Measurements from ENCODE around the gene CPD. TPM values are rescaled to one million over a fixed set of nuclear protein-coding genes. Genes with fewer than 3 reads are reported as not detected.

CPD gene
- total RNA-seq, 4 donors from 2014 or later: 38.5 to 112 (median 60.3) TPM

DNA sequence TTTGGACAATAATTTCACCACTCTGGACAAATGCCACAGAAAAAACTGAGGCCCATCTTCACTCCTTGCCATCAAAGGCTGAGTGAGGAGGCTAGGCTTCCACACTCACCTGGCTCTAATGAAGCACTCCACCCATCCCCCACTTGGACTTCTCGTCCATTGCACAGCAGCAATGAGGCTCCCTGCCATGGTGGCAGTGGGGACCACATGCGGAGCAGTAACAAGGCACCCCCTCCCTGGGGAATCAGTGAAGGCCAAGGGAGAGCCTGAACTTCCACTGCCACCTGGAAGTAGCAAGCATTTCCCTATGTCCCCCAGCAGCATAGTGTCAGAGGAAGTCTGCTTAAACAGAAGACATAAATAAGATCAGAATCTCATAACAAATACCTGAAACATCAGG, 96.5 kb downstream of the CPD start:
- no peak overlapping the region for H3K4me3 ChIP-seq
- no peaks in the 10 kb centered on the region for H3K27me3 ChIP-seq
- H3K27ac ChIP-seq: no peak overlapping the region
- DNase-seq (ENCODE audit: low spot score in 2 of 2): no peak
- no peak for TF ChIP-seq POLR2A (IDR thresholded peaks at IDR 0.05)
- TF ChIP-seq, protein P1, sequence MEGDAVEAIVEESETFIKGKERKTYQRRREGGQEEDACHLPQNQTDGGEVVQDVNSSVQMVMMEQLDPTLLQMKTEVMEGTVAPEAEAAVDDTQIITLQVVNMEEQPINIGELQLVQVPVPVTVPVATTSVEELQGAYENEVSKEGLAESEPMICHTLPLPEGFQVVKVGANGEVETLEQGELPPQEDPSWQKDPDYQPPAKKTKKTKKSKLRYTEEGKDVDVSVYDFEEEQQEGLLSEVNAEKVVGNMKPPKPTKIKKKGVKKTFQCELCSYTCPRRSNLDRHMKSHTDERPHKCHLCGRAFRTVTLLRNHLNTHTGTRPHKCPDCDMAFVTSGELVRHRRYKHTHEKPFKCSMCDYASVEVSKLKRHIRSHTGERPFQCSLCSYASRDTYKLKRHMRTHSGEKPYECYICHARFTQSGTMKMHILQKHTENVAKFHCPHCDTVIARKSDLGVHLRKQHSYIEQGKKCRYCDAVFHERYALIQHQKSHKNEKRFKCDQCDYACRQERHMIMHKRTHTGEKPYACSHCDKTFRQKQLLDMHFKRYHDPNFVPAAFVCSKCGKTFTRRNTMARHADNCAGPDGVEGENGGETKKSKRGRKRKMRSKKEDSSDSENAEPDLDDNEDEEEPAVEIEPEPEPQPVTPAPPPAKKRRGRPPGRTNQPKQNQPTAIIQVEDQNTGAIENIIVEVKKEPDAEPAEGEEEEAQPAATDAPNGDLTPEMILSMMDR (IDR thresholded peaks at IDR 0.05): no peak
- no peak for TF ChIP-seq EP300 (IDR thresholded peaks at IDR 0.05)
- peaks cover 0 to 13% (median 0%) of the 10 kb centered on the region in 3 donors for H3K36me3 ChIP-seq
- peaks cover 0 to 25% (median 16%) of the 10 kb centered on the region in 4 donors for H3K4me1 ChIP-seq
- 85 to 90% methylated on average over 2 of the region's 2 CpGs for WGBS, 2 donors
- no peaks in the 10 kb centered on the region for H3K9me3 ChIP-seq

DNA sequence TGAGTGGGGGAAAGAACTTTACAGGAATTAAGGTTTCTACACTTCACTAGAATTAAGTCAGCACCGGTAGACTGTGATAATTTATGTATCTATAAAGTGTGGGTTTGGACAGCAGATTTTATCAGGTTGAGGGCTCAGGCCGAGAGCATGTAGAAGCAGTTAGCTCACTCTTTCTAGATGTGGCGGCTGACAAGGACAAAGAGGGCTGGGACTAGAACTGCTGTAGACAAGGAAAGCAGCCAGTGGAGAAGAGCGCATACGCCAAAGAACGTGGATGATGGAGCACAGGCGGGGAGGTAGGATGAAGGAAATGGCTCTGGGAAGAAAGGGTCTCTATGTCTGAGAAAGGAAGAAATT, 98.0 kb downstream of the CPD start:
- Histone ChIP-seq H3K4me1 (peaks cover 0 to 29% (median 16%) of the 10 kb centered on the region in 4 donors), H3K36me3 (peaks cover 0 to 28% (median 0%) of the 10 kb centered on the region in 3 donors), H3K27me3 (no peaks in the 10 kb centered on the region), H3K4me3 (peak overlapping the region; percentile 71 to 99 (median 82)), H3K9me3 (no peaks in the 10 kb centered on the region), H3K27ac (peak overlapping the region; percentile 92 to 98 (median 94))
- TF ChIP-seq POLR2A (IDR thresholded peaks at IDR 0.05): no peak
- no peak for TF ChIP-seq EP300 (IDR thresholded peaks at IDR 0.05)
- TF ChIP-seq, protein P1 (IDR thresholded peaks at IDR 0.05): no peak
- DNase-seq (ENCODE audit: low spot score in 2 of 2): no peak
- 17 to 23% methylated on average over 7 of the region's 7 CpGs for WGBS, 2 donors

DNA sequence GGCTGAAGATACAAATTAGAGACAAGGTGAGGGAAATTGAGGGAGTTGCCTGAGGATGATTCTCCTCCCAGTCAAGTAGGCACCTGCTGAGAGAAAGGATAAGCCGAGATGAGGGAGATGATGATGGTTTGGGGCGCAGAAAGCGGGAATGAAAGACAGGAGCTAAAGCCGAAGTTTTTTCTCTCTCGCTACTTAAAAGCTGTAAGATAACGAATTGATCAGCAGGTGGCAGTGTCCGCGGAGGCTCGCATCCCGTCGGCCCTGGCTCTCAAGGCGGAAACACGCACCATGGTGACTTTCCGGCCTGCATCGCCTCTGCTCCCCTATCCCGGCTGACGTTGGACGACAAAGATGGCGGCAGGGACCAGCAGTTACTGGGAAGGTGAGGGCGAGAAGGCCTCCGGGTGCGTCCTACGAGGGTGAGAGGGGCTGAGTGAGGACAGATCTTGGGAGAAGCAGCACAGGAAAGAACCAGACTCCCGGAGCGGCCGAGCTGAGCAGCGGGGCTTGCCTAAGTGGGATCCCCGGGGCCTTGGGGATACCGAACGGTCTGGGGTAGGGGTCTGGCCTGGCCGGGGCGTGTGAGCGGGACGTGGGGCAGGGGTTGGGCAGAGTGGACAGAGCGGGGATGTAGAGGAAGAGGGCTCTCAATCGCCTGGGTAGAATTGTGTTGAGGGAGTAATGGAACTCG, 98.5 kb downstream of the CPD start, which contains the start of gene GOSR1:
Gene GOSR1, plus strand, starts transcription at position 326 of the 691 bp plus-strand sequence. Its CDS starts 26 bp downstream, at position 352.
- Histone ChIP-seq H3K4me1 (peaks cover 0 to 29% (median 16%) of the 10 kb centered on the region in 4 donors), H3K27ac (peak within 1 kb of the TSS; percentile 92 to 98 (median 94)), H3K4me3 (peak within 1 kb of the TSS; percentile 71 to 99 (median 82)), H3K27me3 (no peaks in the 10 kb centered on the region), H3K36me3 (peaks cover 0 to 31% (median 0%) of the 10 kb centered on the region in 3 donors), H3K9me3 (no peaks in the 10 kb centered on the region)
- WGBS, 2 donors: 0 to 1% methylated on average over 37 of the region's 37 CpGs
- peak in 1 of 2 donors; percentile 59 for TF ChIP-seq POLR2A (IDR thresholded peaks at IDR 0.05)
- peak; percentile 58 to 93 for TF ChIP-seq EP300 (IDR thresholded peaks at IDR 0.05)
- TF ChIP-seq, protein P1 (IDR thresholded peaks at IDR 0.05): peak; percentile 67 to 90 (median 82)
- DNase-seq (ENCODE audit: low spot score in 2 of 2): peak; percentile 83 to 90

DNA sequence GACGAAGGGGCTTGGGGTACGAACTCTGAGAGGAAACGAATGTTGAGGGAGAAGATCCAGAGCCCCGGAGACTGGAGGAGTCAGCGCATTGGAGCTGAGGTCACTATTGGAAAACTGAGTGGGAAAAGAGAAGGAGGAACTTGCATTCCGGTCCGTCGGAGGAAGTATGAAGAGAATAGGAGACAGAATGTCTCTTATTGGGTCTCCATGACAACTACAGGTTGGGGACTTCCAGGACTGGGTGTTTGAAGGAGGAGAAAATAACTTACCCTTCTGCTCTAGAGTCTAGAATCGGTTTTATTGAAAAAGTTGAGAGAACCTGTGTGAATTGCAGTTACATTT, 99.0 kb downstream of the CPD start:
- H3K27ac ChIP-seq: peak overlapping the region; percentile 92 to 98 (median 94)
- peaks cover 0 to 35% (median 2%) of the 10 kb centered on the region in 3 donors for H3K36me3 ChIP-seq
- 0 to 1% methylated on average over 9 of the region's 9 CpGs for WGBS, 2 donors
- DNase-seq (ENCODE audit: low spot score in 2 of 2): no peak
- H3K4me3 ChIP-seq: peak overlapping the region; percentile 71 to 99 (median 82)
- no peaks in the 10 kb centered on the region for H3K9me3 ChIP-seq
- H3K27me3 ChIP-seq: no peaks in the 10 kb centered on the region
- H3K4me1 ChIP-seq: peaks cover 0 to 29% (median 16%) of the 10 kb centered on the region in 4 donors
- TF ChIP-seq, protein P1 (IDR thresholded peaks at IDR 0.05): no peak
- TF ChIP-seq EP300 (IDR thresholded peaks at IDR 0.05) (no peak), POLR2A (IDR thresholded peaks at IDR 0.05) (no peak)

DNA sequence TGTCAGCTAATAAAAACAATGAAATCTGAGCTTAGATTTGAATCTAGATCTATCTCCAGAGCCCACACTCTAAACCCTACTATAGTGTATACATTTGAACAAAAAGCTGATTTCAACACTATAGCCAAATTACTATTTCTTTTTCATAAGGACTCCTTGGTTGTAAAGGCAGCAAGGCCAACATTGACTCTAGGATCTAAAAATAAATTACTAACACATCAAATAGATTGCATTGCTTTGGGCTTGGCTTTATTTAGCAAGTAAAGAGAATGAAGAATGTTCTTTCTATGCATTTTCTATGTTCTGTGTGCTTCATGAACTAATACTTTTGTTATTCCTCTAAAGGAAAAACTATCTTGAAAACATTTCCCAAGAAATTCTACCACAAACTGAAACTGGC, 103.8 kb downstream of the CPD start:
- H3K4me3 ChIP-seq: no peak overlapping the region
- peaks cover 0 to 22% (median 9%) of the 10 kb centered on the region in 4 donors for H3K4me1 ChIP-seq
- no peak overlapping the region for H3K27ac ChIP-seq
- TF ChIP-seq EP300 (IDR thresholded peaks at IDR 0.05) (no peak), POLR2A (IDR thresholded peaks at IDR 0.05) (no peak)
- TF ChIP-seq, protein P1 (IDR thresholded peaks at IDR 0.05): no peak
- no peaks in the 10 kb centered on the region for H3K9me3 ChIP-seq
- peaks cover 0 to 82% (median 22%) of the 10 kb centered on the region in 3 donors for H3K36me3 ChIP-seq
- no peak for DNase-seq (ENCODE audit: low spot score in 2 of 2)
- H3K27me3 ChIP-seq: no peaks in the 10 kb centered on the region

Measured in tibial nerve (tissue), 4 donors.